Activated gamma-delta T cell treated with anti-CD3 and anti-CD28 coated beads, Interleukin-2, amount 50 U/mL, for 16 hours (primary cell): ENCODE results near the gene SLC19A1.

Experiments used
- DNase-seq: peaks from one replicate; pipeline ENCODE4 v3.0.0-alpha.2; 2020; ENCODE audit warnings: low read depth

Gene SLC19A1

DNA sequence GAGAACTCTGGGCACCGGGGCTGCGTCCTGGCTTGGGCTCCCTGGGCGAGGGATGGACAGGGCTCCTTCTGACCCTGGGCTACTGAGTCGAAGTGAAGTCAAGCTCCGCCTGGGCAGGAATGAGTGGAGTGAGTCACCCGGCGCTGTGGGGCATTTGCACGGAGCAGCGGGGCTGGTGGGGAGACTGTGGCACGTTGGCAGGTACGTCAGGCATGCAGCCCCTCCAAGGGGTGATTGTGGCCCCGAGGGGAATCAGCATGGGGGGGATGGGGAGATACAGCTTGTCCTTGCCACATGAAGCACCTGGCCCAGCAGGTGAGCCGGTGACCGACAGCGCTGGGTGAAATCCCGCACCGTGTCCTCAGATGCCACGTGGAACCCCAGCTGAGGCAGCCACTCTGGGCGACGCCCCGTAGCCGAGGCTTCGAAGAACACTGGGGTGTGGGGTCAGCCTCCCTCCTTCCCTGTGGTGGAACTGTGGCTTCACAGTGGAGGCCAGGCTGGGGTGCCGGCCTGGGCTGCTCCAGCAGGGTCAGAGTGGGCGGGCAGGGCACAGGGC is 74.9 kb downstream of the SLC19A1 start:
- DNase-seq = no peak

- no peak for DNase-seq
These were observed 75.7 kb downstream of the SLC19A1 start for GRCh38 chr21:45466330-45467220.

DNA sequence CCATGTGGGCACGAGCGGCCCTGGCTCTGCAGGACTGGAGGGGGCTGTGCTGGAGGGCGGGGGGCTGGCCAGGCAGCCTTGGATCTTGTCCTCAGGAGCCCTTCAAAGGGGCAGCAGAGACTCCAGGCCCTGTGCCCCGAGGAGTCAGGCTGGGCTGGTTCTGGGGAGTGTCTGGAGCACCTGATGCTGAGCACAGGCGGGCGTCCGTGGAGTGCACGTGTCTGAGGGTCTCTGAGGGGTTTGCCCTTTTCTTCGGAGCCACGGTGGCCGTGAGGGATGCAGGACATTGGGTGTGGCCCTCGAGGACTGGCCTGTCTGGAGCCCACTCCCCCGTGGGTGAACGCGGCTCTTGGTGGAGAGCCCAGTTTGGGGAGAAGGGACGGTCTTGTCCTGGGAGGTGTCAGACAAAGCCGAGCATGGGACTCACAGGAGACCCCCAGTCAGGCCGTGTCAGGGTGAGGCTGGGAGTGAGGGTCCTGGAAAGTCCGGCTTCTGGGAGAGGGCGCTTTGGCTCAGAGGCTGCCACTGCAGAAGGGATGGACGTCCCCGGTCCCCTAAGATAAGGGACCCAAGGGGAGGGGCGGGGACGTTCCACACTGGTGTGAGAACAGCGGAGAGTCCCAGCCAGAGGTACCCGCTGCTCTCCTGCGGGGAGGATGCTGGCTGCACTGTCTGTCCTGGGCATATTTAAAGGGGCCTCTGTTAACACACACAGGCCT is 76.5 kb downstream of the SLC19A1 start:
- no peak for DNase-seq

DNA sequence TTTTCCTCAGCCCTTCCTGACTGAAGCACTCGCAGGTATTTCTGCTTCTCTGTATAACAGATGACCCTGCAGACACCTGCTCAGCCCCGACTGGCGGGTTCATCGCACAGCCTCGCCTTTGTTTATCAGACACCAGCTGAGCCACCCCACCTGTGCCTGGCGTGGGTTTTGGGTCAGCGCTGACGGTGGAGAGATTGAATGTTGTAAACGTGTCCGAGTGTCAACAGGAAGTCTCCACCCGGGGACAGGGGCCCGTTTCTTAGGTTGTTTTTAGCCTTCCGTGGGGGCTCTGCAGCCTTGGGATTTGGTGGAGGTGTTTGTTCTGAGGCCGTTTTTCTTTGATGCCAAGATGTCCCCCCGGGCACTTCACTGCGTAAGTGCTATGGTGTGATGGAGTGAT is 77.1 kb downstream of the SLC19A1 start:
- DNase-seq = no peak

DNA sequence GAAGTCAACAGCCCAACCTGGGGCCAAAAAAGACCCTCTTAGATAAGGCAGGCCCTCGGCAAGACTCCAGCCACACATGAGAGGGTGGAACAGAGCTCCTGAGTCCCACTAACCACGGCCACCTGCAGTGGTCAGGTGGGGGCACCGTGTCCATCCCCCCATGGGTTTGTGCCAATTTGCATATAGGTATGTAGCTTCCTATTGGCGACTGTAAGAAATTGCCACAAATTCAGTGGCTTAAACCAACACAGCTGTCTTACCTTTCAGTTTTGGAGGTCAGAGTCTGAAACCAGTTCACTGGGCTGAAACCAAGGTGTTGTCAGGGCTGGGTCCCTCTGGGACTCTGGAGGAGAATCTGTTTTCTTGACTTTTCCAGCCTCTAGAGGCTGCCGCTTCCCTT is 77.9 kb downstream of the SLC19A1 start:
- DNase-seq = no peak

- DNase-seq = no peak
These were observed 78.4 kb downstream of the SLC19A1 start for GRCh38 chr21:45463871-45464270.

DNA sequence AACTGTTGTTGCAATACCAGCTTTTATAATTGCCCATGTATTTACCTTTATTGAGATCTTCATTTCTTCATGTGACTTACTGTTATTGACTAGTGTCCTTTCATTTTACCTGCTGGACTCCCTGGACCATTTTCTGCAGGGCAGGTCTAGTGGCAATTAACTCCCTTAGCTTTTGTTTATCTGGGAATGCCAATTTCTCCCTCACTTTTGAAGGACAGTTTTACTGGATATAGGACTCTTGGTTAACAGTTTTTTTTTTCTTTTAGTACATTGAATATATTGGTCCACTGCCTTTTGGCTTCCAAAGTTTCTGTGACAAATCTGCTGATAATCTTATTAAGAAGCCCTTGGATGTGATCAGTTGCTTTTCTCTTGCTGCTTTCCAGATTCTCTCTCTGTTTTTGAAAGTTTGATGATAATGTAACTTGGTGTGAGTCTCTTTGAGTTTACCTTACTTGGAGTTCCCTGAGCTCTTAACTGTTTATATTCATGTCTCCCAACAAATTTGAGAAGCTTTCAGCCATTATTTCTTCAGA is 80.4 kb downstream of the SLC19A1 start:
- DNase-seq = no peak

DNA sequence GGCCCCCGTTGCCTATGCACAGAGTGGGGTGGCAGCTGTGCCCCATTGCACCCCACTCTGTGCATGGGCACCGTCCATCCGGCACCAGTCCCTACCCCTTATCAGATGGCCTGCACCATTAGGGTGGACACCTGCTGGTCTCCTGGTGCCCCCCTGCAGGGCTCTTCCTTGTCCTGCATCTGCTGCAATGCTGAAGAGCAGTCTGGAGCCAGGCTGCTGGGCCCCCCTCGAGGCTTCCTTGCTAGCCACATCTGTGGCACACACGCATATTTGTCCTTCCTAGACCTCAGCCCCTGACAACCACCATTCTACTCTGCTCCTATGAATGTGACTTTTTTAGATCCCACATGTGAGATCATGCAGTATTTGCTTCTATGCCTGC is 80.9 kb downstream of the SLC19A1 start:
- DNase-seq = no peak

DNA sequence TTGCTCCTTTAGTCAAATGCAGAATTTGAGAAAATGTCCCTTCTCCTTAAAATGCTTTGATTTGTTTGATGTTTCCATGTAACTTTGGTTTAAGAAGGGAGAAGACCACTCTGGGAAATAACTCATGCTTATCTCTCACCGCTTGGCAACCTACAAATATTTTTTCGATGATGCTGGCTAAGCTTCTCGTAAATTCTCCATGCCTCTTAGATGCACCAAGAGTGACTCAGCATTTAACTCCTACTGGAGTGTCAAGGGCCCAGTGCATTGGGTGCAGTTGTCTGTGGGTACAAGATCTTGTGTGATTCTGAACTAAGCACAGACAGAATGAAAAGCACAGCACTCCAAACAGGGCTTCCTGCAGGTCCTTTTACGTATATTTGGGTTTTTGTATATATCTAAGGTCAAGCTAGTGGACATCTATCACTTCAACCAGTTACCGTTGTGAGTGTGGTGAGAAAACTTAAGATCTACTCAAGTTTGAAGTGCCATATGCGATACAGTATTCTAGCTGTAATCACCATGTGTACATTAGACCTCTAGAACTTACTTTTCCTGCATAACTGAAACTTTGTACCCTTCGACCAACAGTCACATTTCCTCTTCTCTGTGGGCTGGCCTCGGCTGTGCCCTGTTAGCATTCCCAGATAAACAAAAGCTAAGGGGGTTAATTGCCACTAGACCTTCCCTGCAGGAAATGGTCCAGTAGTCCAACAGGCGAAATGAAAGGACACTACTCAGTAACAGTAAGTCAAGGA is 81.5 kb downstream of the SLC19A1 start:
- DNase-seq = no peak

- no peak for DNase-seq
These were observed 82.2 kb downstream of the SLC19A1 start for GRCh38 chr21:45460011-45460565.

DNA sequence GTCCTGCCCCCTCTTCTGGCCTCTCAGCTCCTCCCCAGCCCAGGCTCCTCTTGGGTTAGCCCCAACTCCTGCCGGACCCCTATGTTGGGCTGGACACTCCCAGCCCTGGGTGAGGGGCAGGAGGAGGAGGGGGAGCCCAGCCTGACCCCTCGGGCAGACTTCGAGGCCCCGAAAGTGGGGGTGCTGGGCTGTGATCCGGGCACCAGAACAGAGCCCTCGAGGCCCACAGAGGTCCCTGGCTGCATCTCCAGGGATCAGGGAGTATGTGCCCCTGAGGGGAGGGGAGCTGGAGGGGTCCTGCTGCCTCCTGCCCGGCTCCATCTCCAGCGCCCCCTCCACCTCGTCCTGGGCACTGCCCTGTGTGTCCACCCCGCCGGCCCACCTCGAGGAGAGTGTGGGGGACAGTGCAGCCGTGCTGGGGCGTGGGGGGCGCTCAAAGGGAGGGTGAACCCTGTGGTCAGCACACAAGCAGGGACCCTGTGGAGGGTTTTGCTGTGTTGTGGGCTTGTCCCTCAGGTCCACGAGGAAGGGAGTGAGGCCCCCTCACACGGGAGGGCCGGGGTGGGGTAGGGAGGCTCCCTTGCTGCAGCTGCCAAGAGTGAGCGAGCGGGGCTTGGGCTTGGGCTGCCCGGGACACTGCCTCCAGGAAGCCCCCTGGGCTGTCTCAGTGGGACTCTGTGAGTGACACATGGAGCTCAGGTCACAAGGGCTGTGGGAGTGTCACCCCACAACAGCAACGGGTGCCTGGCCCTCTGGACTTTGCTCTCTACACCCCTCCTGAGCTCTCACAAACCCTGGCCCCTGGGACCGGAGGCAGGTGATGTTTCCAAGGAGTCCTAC is 82.8 kb downstream of the SLC19A1 start:
- DNase-seq = no peak

DNA sequence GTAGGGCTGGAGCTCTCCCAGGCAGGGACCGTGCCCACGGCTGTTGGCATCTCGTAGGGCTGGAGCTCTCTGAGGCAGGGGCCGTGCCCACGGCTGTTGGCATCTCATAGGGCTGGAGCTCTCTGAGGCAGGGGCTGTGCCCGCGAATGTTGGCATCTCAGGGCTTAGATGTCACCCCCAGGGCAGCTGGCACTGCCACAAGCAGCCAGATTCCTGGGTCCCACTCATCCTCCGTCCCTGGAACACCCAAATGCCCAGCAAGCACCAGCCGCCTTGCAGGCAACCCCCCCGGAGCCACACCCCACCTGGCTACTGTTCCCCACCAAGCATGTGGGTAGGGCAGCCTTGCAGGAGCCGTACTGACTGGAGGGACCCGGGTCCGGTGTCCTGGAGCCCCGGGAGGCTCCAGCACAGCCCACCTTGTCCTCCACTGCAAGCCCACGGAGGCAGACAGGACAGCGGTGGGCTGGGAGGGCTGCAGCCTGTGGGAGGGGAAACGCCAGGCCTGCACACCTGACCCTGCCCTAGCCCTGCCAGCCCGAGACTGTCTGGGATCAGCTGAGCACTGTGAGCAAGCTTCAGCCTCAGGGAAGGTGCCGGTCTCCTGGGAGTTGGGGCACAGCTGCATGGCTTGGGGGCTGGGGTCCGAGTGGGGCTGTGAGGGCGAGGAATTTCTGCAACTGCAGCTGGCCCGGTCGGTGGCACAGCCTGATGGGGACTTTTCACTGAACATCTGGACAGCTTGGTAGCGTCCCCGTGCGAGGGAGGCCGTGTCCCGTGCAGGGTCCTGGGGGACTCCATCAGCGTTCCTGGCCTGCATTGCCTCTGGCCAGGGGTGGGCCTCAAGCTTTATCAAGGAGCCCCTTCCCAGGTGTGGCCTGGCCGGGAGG is 83.7 kb downstream of the SLC19A1 start:
- no peak for DNase-seq

DNA sequence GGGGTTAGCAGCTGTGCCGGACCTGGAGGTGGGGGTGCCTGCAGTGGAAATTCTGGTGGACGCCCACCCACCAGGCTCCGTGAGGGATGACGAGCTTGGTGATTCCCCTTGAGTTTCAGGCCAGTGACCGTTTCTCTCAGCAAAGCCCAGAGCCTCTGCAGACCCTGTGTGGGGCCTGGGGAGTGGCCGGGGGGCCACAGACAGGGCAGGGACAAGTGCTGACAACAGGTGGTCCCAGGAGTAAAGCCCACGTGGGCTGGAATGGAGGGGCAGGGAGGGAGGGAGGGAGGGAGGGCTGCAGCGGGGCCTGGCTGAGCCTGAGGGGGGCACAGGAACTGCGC is 84.4 kb downstream of the SLC19A1 start:
- DNase-seq = no peak

- DNase-seq = no peak
These were observed 84.9 kb downstream of the SLC19A1 start for GRCh38 chr21:45457161-45457831.

- no peak for DNase-seq
These were observed 85.6 kb downstream of the SLC19A1 start for GRCh38 chr21:45456584-45457160.

DNA sequence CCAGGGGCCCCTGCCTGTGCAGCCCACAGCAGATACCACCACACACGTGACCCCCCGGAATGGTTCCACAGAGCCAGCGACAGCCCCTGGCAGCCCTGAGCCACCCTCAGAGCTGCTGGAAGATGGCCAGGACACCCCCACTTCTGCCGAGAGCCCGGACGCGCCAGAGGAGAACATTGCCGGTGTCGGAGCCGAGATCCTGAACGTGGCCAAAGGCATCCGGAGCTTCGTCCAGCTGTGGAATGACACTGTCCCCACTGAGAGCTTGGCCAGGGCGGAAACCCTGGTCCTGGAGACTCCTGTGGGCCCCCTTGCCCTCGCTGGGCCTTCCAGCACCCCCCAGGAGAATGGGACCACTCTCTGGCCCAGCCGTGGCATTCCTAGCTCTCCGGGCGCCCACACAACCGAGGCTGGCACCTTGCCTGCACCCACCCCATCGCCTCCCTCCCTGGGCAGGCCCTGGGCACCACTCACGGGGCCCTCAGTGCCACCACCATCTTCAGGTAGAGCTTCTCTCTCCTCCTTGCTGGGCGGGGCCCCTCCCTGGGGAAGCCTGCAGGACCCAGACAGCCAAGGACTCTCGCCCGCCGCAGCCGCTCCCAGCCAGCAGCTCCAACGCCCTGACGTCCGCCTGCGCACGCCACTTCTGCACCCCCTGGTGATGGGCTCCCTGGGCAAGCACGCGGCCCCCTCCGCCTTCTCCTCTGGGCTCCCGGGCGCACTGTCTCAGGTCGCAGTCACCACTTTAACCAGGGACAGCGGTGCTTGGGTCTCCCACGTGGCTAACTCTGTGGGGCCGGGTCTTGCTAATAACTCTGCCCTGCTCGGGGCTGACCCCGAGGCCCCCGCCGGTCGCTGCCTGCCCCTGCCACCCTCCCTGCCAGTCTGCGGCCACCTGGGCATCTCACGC is 86.3 kb downstream of the SLC19A1 start:
- DNase-seq = no peak

DNA sequence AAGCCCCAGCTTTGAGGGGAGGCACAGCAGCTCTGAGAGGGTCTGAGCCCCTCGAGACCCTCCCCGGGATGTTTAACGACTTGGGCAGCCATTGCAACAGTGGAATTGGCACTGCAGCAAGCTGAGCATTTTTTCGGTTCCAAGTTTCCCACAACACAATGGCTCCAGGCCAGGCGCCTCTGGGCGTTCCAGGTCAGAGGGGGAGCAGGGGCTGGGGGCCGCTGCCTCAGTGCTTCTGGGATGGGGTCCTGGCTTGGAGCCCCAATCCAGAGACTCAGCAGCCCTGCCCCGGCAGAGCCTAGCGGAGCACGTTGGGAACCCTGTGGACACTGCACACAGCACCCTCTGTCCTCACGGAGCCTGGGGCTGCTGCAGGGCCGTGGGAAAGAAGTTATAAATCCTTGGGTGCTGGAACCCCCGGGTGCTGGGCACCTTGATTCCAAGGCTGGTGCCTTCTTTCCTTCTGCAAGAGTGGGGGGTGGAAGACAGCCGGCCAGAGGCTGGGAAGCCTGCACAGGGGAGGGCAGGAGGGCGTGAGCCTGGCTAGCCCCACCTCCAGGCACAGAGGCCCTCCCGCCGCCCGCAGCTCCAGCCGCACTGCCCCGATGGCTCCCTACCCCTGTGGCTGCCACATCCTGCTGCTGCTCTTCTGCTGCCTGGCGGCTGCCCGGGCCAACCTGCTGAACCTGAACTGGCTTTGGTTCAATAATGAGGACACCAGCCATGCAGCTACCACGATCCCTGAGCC is 87.1 kb downstream of the SLC19A1 start:
- no peak for DNase-seq
